ENCODE measurements around the gene OR11A1.

DNA sequence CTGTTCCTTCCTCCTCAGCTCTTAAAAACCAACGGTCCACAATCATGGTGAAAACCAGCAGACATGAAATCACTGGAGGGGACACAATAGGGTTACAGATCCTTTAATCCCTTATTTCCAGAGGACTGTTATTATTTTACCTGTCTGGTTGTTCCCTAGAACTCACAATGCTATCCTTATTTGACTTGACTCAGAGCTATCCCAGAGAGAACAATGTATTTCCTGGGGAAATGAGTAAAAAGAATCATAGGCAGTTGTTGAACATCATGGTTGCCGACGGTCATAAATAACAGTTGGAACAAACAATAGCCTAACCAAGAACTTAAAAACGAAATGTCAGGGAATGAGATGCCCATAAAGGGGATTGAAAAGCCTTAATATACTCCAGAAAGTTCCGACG is 9.4 kb upstream of the OR11A1 start:
- TF ChIP-seq, protein P1, sequence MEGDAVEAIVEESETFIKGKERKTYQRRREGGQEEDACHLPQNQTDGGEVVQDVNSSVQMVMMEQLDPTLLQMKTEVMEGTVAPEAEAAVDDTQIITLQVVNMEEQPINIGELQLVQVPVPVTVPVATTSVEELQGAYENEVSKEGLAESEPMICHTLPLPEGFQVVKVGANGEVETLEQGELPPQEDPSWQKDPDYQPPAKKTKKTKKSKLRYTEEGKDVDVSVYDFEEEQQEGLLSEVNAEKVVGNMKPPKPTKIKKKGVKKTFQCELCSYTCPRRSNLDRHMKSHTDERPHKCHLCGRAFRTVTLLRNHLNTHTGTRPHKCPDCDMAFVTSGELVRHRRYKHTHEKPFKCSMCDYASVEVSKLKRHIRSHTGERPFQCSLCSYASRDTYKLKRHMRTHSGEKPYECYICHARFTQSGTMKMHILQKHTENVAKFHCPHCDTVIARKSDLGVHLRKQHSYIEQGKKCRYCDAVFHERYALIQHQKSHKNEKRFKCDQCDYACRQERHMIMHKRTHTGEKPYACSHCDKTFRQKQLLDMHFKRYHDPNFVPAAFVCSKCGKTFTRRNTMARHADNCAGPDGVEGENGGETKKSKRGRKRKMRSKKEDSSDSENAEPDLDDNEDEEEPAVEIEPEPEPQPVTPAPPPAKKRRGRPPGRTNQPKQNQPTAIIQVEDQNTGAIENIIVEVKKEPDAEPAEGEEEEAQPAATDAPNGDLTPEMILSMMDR (conservative IDR thresholded peaks at IDR 0.05; ENCODE audit: low read depth in 2 of 2) = no peak
- no peak for TF ChIP-seq REST (IDR thresholded peaks at IDR 0.05; ENCODE audit: unreplicated experiment)
- TF ChIP-seq POLR2AphosphoS5 (IDR thresholded peaks at IDR 0.05; ENCODE audit: low read depth) = no peak
- no peak for TF ChIP-seq EZH2 (IDR thresholded peaks at IDR 0.05; ENCODE audit: low read depth, unreplicated experiment)
- TF ChIP-seq CREB1 (CRISPR knock-in tag; IDR thresholded peaks at IDR 0.05; ENCODE audit: low read depth) = no peak
- TF ChIP-seq JUNB (IDR thresholded peaks at IDR 0.05; ENCODE audit: unreplicated experiment) = no peak
- TF ChIP-seq EZH2phosphoT487 (IDR thresholded peaks at IDR 0.05; ENCODE audit: unreplicated experiment) = no peak
- no peak for TF ChIP-seq STAT1 (IDR thresholded peaks at IDR 0.05; ENCODE audit: unreplicated experiment)
- TF ChIP-seq ETS1 (IDR thresholded peaks at IDR 0.05) = no peak
- TF ChIP-seq NANOG (IDR thresholded peaks at IDR 0.05; ENCODE audit: borderline replicate concordance) = no peak
- TF ChIP-seq, protein P2, sequence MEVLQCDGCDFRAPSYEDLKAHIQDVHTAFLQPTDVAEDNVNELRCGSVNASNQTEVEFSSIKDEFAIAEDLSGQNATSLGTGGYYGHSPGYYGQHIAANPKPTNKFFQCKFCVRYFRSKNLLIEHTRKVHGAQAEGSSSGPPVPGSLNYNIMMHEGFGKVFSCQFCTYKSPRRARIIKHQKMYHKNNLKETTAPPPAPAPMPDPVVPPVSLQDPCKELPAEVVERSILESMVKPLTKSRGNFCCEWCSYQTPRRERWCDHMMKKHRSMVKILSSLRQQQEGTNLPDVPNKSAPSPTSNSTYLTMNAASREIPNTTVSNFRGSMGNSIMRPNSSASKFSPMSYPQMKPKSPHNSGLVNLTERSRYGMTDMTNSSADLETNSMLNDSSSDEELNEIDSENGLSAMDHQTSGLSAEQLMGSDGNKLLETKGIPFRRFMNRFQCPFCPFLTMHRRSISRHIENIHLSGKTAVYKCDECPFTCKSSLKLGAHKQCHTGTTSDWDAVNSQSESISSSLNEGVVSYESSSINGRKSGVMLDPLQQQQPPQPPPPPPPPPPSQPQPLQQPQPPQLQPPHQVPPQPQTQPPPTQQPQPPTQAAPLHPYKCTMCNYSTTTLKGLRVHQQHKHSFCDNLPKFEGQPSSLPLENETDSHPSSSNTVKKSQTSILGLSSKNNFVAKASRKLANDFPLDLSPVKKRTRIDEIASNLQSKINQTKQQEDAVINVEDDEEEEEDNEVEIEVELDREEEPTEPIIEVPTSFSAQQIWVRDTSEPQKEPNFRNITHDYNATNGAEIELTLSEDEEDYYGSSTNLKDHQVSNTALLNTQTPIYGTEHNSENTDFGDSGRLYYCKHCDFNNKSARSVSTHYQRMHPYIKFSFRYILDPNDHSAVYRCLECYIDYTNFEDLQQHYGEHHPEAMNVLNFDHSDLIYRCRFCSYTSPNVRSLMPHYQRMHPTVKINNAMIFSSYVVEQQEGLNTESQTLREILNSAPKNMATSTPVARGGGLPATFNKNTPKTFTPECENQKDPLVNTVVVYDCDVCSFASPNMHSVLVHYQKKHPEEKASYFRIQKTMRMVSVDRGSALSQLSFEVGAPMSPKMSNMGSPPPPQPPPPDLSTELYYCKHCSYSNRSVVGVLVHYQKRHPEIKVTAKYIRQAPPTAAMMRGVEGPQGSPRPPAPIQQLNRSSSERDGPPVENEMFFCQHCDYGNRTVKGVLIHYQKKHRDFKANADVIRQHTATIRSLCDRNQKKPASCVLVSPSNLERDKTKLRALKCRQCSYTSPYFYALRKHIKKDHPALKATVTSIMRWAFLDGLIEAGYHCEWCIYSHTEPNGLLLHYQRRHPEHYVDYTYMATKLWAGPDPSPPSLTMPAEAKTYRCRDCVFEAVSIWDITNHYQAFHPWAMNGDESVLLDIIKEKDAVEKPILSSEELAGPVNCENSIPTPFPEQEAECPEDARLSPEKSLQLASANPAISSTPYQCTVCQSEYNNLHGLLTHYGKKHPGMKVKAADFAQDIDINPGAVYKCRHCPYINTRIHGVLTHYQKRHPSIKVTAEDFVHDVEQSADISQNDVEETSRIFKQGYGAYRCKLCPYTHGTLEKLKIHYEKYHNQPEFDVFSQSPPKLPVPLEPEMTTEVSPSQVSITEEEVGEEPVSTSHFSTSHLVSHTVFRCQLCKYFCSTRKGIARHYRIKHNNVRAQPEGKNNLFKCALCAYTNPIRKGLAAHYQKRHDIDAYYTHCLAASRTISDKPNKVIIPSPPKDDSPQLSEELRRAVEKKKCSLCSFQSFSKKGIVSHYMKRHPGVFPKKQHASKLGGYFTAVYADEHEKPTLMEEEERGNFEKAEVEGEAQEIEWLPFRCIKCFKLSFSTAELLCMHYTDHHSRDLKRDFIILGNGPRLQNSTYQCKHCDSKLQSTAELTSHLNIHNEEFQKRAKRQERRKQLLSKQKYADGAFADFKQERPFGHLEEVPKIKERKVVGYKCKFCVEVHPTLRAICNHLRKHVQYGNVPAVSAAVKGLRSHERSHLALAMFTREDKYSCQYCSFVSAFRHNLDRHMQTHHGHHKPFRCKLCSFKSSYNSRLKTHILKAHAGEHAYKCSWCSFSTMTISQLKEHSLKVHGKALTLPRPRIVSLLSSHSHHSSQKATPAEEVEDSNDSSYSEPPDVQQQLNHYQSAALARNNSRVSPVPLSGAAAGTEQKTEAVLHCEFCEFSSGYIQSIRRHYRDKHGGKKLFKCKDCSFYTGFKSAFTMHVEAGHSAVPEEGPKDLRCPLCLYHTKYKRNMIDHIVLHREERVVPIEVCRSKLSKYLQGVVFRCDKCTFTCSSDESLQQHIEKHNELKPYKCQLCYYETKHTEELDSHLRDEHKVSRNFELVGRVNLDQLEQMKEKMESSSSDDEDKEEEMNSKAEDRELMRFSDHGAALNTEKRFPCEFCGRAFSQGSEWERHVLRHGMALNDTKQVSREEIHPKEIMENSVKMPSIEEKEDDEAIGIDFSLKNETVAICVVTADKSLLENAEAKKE (CRISPR knock-in tag; IDR thresholded peaks at IDR 0.05) = no peak

All from GM23338 (cell line).